Erythroblast (primary cell): ENCODE data around the gene ATR.
"Not testable (repeated sequence)": the region's sequence is repeated elsewhere in the genome, so short reads cannot be mapped to it uniquely, and the experiment has no call there.

Experiments used
- DNase-seq, 2 experiments: peaks; one replicate each; lab custom pipeline; 2025; lab: John Stamatoyannopoulos, UW
- GATA1 ChIP-seq: IDR thresholded peaks from 2 replicates; pipeline ENCODE4 v1.6.1; 2011; ENCODE audit warnings: low read depth, mild to moderate bottlenecking, control low read depth, low read length, moderate library complexity
- POLR2A ChIP-seq: IDR thresholded peaks from 2 replicates; pipeline ENCODE4 v1.6.1; 2011; ENCODE audit warnings: mild to moderate bottlenecking, low read length

ATR gene

GRCh38 chr3:142602619-142603385 lies 24.3 kb upstream of the ATR start:
- no peak for DNase-seq
- no peak for TF ChIP-seq GATA1
- TF ChIP-seq POLR2A, result no peak

DNA sequence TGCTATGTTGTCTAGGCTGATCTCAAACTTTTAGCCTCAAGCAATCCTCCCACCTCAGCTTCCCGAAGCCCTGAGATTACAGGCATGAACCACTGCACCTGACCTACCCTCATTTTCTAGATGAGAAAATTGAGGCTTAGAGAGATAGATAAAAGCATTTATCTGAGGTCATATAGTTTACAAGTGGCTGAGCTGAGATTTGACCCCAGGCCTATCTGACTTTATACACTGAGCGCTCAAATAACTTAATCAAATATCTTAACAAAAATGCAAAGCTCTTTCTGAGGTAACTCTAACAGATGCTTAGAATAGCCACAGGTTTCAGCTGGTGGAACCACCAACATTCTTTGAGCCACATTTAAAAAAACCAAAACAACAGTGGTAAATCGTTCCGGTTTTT lies 23.2 kb upstream of the ATR start:
- DNase-seq, result no peak
- no peak for TF ChIP-seq POLR2A
- TF ChIP-seq GATA1, result no peak

DNA sequence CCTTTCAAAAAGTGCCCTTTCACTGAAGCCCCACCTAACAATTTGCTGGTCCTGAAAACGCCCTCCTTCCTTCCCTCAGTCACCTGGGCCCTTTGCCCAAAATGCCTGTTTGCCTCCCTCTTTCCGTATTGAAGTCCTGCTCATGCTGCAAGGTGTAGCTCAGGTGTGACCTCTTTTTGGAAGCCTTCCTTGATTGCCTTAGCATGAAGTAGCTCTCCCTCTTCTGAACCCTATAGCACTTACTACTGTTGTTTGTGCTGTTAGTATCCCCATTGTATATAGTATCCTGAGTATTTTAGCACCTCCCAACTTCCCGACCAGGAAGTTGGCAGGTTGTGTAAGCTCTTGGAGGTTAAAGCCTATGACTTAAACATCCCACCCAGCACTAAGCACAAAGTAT lies 19.4 kb upstream of the ATR start:
- no peak for TF ChIP-seq GATA1
- DNase-seq, result peak in 1 of 2 experiments; percentile 16

DNA sequence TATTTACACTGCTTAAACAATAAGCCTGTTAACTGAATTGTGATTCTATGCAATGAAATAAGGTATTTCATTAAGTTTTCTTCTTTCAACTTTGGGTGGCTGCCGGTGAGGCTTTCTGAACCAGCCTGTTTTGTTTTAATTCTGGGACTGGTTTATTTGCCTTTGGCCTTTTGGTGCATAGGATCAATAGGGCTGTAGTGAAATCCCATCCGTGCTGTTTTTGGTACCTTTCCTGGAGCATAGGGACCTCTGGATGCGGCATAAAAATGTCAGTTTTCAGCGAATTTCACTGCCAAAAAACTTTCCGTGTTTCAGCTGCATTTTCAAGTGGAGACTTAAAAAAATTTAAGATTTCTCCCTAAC lies 18.2 kb upstream of the ATR start:
- TF ChIP-seq GATA1 (no peak), POLR2A (no peak)
- peak in 1 of 2 experiments; percentile 51 for DNase-seq

DNA sequence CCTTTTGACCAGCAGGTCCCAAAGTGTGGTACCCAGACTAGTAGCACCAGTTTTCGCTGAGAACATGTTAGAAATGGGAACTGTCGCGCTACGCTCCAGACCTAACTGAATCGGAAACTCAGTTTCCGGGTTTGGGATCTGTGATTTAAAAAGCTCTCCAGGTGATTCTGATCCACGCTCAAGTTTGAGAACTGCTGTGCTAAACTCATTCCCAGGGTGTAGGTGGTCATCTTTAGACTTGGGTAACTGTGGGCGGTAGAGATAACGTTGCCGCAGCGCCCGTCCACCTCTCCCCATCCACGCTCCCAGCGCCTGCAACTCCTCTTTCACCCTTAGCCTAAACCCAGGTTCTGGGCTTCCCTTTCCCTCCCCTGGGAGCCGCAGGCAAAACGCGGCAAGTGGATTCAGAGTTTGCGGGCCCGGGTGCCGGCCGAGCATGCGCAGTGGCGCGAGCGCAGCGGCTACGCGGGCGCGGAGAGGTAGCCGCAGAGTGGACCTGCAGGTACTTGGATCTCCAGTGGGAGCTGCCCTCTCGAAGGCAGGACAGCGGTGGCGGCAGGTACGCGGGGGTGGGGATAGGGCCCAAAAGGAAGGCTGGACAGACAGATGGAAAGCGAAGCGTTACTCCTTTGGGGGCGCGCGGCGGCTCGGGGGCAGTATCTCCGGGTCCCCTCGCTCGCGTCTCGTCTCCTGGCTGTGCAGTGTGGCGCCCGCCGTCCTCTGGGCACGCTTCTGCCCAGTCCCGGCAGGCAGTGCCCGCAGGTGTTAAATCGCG lies 17.6 kb upstream of the ATR start, which contains the start of gene PLS1:
Gene PLS1 (plus strand): TSS at position 443 of the 775 bp plus-strand sequence. CDS start 67,845 bp downstream, outside the sequence.
- peak; percentile 92 to 95 for DNase-seq
- TF ChIP-seq POLR2A (peak; percentile 66), GATA1 (no peak)

- TF ChIP-seq GATA1 (no peak), POLR2A (no peak)
- peak in 1 of 2 experiments; percentile 29 for DNase-seq
Measured at GRCh38 chr3:142595581-142595950, 17.0 kb upstream of the ATR start.

DNA sequence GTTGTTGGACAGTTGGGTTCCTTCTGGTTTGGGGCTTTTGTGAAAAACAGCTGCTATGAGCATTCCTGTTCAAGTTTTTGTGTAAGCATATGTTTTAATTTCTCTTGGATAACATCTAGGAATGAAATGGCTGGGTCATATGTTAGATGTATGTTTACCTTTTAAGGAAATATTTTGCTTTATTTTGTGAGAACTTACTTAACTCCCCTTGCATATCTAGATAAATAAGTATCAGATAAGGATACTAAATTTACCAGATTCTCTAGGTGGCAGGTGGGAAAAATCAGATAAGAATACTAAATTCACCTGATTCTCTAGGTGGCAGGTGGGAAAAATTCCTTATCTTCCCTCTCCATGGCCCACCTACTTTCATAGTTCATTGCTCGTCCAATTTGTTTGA lies 16.6 kb upstream of the ATR start:
- DNase-seq, result peak in 1 of 2 experiments; percentile 7
- TF ChIP-seq POLR2A (no peak), GATA1 (no peak)

DNA sequence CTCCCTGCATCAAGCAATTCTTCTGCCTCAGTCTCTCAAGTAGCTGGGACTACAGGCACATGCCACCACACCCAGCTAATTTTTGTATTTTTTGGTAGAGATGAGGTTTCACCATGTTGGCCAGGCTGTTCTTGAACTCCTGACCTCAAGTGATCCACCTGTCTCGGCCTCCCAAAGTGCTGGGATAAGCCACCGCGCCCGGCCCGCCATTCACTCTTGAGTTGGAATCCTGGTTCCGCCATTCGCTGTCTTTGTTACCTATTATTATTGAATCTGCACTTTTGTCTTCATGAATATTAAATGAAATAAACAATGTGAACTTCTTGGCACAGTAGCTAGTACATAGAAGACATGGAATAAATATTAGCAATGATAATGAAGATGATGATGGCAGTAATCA lies 13.7 kb upstream of the ATR start:
- not testable (repeated sequence) for DNase-seq

DNA sequence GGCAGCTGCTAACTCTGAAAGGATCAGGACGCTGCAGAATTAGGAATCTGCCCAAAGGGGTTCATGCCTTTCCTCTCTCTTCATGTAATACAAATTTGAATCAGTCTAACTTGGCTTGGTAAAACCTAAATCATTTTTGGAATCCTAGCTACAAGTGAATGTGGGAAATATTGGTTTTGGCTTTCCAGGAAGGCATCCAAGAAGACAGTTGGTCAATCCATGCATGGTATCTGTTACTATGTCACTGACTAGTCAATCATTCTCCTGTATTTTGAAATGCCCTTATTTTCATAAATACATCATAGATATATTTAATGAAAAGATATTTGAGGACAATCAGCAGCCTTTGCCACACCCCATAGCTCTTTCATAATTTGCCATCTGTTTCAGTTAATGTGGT lies 10.2 kb upstream of the ATR start:
- no peak for TF ChIP-seq GATA1
- no peak for TF ChIP-seq POLR2A
- DNase-seq, result no peak

- TF ChIP-seq GATA1 (no peak), POLR2A (no peak)
- DNase-seq, result peak; percentile 66 to 76
Measured at GRCh38 chr3:142586803-142587406, 8.4 kb upstream of the ATR start.

GRCh38 chr3:142581070-142581469 lies 2.5 kb upstream of the ATR start:
- not testable (repeated sequence) for DNase-seq

GRCh38 chr3:142580061-142580423 lies 1.5 kb upstream of the ATR start:
- no peak for TF ChIP-seq POLR2A
- TF ChIP-seq GATA1, result no peak
- DNase-seq, result no peak

GRCh38 chr3:142577696-142578328 lies 721 bp downstream of the ATR start:
- TF ChIP-seq GATA1 (no peak), POLR2A (no peak)
- DNase-seq, result peak in 1 of 2 experiments; percentile 27

GRCh38 chr3:142576792-142577191 lies 1.7 kb downstream of the ATR start:
- TF ChIP-seq GATA1, result no peak
- DNase-seq, result no peak

DNA sequence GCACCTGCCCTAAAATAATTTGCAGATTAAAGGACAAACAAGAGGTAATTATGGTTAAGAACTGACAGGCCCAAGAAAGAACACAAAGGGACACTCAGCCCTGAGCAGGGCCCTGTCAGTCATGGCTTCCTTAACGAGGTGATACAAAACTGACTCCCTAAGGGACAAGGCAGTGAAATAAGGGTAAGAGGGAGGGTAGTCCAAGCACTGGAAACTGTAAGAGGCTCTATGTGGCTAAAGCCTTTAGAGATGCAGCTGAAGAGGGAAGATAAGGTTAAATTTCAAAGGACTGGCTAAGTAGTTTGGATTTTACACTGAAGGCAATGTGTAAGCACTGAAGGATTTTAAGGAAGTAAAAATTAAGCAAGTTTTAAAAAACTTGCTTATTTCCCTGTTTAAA lies 3.9 kb downstream of the ATR start:
- TF ChIP-seq GATA1 (no peak), POLR2A (no peak)
- no peak for DNase-seq

DNA sequence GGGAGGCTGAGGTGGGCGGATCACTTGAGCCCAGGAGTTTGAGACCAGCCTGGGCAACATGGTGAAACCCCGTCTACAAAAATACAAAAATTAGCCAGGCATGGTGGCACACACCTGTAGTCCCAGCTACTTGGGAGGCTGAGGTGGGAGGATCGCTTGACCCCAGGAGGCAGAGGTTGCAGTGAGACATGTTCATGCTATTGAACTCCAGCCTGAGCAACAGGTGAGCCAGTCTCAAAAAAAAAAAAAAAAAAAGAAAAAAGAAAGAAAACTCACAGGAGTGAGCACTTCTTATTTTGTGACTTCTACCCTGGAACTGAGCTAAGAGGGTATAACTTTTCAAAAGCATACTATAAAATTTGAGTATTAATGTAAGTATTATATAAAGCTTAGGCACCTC lies 4.3 kb downstream of the ATR start:
- DNase-seq, result not testable (repeated sequence)

DNA sequence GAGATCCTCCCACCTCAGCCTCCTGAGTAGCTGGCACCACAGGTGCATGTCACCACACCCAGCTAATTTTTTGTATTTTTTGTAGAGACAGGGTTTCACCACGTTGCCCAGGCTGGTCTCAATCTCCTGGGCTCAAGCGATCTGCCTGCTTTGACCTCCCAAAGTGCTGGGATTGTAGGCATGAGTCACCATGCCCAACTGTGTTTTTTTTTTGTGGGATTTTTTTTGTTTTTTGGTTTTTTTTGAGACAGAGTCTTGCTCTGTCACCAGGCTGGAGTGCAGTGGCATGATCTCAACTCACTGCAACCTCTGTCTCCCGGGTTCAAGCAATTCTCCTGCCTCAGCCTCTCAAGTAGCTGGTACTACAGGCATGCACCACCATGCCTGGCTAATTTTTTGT lies 9.1 kb downstream of the ATR start:
- not testable (repeated sequence) for DNase-seq
